Fibroblast of mammary gland (primary cell): ENCODE results near the gene ITGA1.

Source experiments
- DNase-seq: peaks from one replicate; pipeline ENCODE4 v3.0.0-alpha.2; 2010; ENCODE audit warnings: low read depth
- H3K4me3 ChIP-seq: 2 replicates; pipeline ENCODE4 v1.5.1; 2011; ENCODE audit warnings: low read depth, mild to moderate bottlenecking, low read length, moderate library complexity; ENCODE audit not compliant: control insufficient read depth
- CTCF ChIP-seq: conservative IDR thresholded peaks from 2 replicates; pipeline ENCODE4 v1.5.1; 2011; ENCODE audit warnings: low read depth, low read length, inconsistent platforms; ENCODE audit not compliant: control insufficient read depth, insufficient read depth

The ITGA1 gene

GRCh38 chr5:52989781-52990527, 202.2 kb downstream of the ITGA1 start:
- peak overlapping the region; percentile 88 for H3K4me3 ChIP-seq
- DNase-seq, result peak; percentile 45
- TF ChIP-seq CTCF, result peak; percentile 33

GRCh38 chr5:52990528-52990925, 202.8 kb downstream of the ITGA1 start:
- no peak for DNase-seq
- H3K4me3 ChIP-seq, result peak overlapping the region; percentile 88
- no peak for TF ChIP-seq CTCF

DNA sequence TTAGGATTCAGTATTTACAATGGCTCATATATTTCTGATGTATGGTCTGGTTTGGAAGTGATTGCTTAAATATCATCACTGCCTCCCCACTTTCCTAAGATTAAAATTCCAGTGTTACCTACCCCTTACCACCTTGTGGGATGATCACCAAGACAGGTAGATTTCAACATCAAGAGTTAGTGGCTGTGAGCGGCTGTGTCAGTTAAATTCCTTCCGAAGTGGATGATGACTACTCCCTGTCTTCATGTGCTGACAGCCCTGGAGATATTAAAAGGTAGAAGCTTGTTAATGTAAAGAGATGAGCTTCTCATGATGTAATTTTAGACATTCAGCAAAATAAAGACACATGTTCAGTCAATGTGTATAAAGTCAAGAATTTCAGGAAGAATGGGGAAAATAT, 205.7 kb downstream of the ITGA1 start:
- H3K4me3 ChIP-seq, result no peak overlapping the region
- no peak for DNase-seq
- TF ChIP-seq CTCF, result no peak

- no peak overlapping the region for H3K4me3 ChIP-seq
- DNase-seq, result peak; percentile 26
- no peak for TF ChIP-seq CTCF
Measured at GRCh38 chr5:52994266-52994665, 206.6 kb downstream of the ITGA1 start.

DNA sequence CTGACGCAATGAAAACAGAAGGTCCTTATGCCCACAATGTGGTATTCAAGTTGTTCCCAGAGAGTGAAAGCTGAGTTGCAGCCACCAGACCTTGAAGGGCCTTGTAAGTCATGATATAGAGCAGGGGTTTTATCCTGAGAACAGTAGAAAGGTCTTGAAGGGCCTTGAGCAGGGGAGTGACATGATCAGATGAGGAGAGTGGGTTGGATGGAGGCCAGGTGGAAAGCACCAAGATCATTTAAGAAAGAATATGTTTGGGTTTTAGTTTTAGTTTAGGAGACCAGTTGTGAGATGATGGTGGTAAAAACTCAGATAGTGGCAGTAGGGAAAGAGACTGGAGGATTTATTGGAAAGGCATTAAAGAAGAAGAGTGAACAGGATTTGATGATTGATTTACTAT, 207.4 kb downstream of the ITGA1 start:
- TF ChIP-seq CTCF, result no peak
- no peak overlapping the region for H3K4me3 ChIP-seq
- DNase-seq, result no peak

- H3K4me3 ChIP-seq, result no peak overlapping the region
- no peak for TF ChIP-seq CTCF
- DNase-seq, result no peak
Measured at GRCh38 chr5:52995914-52996313, 208.2 kb downstream of the ITGA1 start.
